ENCODE results near the gene KRTAP12-2.

- TF ChIP-seq, protein P1, sequence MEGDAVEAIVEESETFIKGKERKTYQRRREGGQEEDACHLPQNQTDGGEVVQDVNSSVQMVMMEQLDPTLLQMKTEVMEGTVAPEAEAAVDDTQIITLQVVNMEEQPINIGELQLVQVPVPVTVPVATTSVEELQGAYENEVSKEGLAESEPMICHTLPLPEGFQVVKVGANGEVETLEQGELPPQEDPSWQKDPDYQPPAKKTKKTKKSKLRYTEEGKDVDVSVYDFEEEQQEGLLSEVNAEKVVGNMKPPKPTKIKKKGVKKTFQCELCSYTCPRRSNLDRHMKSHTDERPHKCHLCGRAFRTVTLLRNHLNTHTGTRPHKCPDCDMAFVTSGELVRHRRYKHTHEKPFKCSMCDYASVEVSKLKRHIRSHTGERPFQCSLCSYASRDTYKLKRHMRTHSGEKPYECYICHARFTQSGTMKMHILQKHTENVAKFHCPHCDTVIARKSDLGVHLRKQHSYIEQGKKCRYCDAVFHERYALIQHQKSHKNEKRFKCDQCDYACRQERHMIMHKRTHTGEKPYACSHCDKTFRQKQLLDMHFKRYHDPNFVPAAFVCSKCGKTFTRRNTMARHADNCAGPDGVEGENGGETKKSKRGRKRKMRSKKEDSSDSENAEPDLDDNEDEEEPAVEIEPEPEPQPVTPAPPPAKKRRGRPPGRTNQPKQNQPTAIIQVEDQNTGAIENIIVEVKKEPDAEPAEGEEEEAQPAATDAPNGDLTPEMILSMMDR (conservative IDR thresholded peaks at IDR 0.05 in 1 of 2, IDR thresholded peaks at IDR 0.05 in 1 of 2; ENCODE audit: low read depth in 1 of 2, low read length in 2 of 2): no peak
- TF ChIP-seq EZH2 (IDR thresholded peaks at IDR 0.05; ENCODE audit: low read length, missing control alignments): no peak
Observed at GRCh38 chr21:44664691-44665090, 2.0 kb downstream of the KRTAP12-2 start.

Data from fibroblast of lung (primary cell).